HCT116 (cell line): Measurements from ENCODE around the gene GALM. TPM values are rescaled to one million over a fixed set of nuclear protein-coding genes. Genes with fewer than 3 reads are reported as not detected.

Experiments
- ATAC-seq: fragments of 200-7000 bp; cut with Tn5 transposase; 2 replicates; pipeline ENCODE4 v1.9.1; 2020; ENCODE audit warnings: mild to moderate bottlenecking, moderate library complexity
- BruUV-seq: library from RNA; stranded (reverse); fragments of 400-500 nt; replicated peaks from 2 replicates; lab custom pipeline; 2021; lab: Mats Ljungman, UMichigan
- CTCF ChIA-PET: fragments of 300-600 bp; sonication (Branson Sonifier 250); formaldehyde crosslinking; loops from one replicate; lab custom pipeline; 2021; ENCODE audit warnings: antibody characterized with exemption; lab: Charles Lee
- POLR2A ChIA-PET: fragments of 300-600, 350-600 bp; sonication (Branson Sonifier 250); formaldehyde crosslinking; loops from one replicate; lab custom pipeline; 2021; ENCODE audit warnings: antibody characterized with exemption; lab: Charles Lee
- RAD21 ChIA-PET, 2 experiments: fragments of 300-600 bp; sonication (Branson Sonifier 250); formaldehyde crosslinking; loops; one replicate each; lab custom pipeline; 2023; ENCODE audit warnings: low total read pairs in 2 of 2; ENCODE audit not compliant: uncharacterized antibody in 2 of 2, unreplicated experiment in 2 of 2, low non-redundant PET in 1 of 2; lab: Charles Lee
- DNase-seq: peaks from one replicate; pipeline ENCODE4 v3.0.0-alpha.2; 2010; ENCODE audit warnings: low read depth, low spot score
- H2AFZ ChIP-seq: fragments of 200-600 bp; shearing (Covaris generic), sonication (generic); 2 replicates; pipeline ENCODE4 v1.6.1; 2017; ENCODE audit warnings: low read depth, mixed run types, mixed read lengths, antibody characterized with exemption, low read length; ENCODE audit not compliant: poor library complexity, severe bottlenecking
- H3K27ac ChIP-seq: 2 replicates; pipeline ENCODE4 v1.5.1; 2012; ENCODE audit warnings: low read depth, low read length
- H3K27me3 ChIP-seq: fragments of 200-600 bp; sonication (generic); 2 replicates; pipeline ENCODE4 v1.6.1; 2016; ENCODE audit warnings: mixed run types, low read length, mixed read lengths; ENCODE audit not compliant: insufficient read depth
- H3K36me3 ChIP-seq, 2 experiments: fragments of 200-500 bp in 1 of 2; fragments of 200-600 bp in 1 of 2; sonication (Bioruptor generic) in 1 of 2; sonication (generic) in 1 of 2; 2 replicates each; pipeline versions ENCODE4 v1.5.1 to v1.6.1; 2014 to 2016; ENCODE audit warnings: low read length in 2 of 2, inconsistent platforms in 1 of 2, mixed read lengths in 1 of 2, mixed run types in 1 of 2; ENCODE audit not compliant: insufficient read depth in 2 of 2, control insufficient read depth in 1 of 2
- H3K4me1 ChIP-seq, 2 experiments: fragments of 200-600 bp in 1 of 2; sonication (generic) in 1 of 2; 2 replicates each; pipeline versions ENCODE4 v1.5.1 to v1.6.1; 2012 to 2017; ENCODE audit warnings: low read length in 2 of 2, inconsistent platforms in 1 of 2, mild to moderate bottlenecking in 1 of 2, mixed read lengths in 1 of 2, mixed run types in 1 of 2, moderate library complexity in 1 of 2; ENCODE audit not compliant: insufficient read depth in 2 of 2, control insufficient read depth in 1 of 2
- H3K4me2 ChIP-seq: fragments of 200-600 bp; sonication (generic); 2 replicates; pipeline ENCODE4 v1.6.1; 2017; ENCODE audit warnings: mixed run types, low read length, mixed read lengths
- H3K4me3 ChIP-seq, 2 experiments: fragments of 200-600 bp in 1 of 2; sonication (generic) in 1 of 2; replicated peaks in 1 of 2; 2 replicates each; pipeline ENCODE4 v1.5.1; 2011 to 2016; ENCODE audit warnings: low read length in 2 of 2, control low read depth in 1 of 2, low read depth in 1 of 2, mild to moderate bottlenecking in 1 of 2, mixed read lengths in 1 of 2, mixed run types in 1 of 2
- H3K79me2 ChIP-seq: fragments of 200-600 bp; sonication (generic); 2 replicates; pipeline ENCODE4 v1.6.1; 2017; ENCODE audit warnings: mild to moderate bottlenecking, mixed run types, low read length, moderate library complexity, mixed read lengths; ENCODE audit not compliant: insufficient read depth
- H3K9ac ChIP-seq: fragments of 200-600 bp; sonication (generic); 2 replicates; pipeline ENCODE4 v1.6.1; 2016; ENCODE audit warnings: low read length, mixed read lengths
- H3K9me2 ChIP-seq: fragments of 200-600 bp; sonication (generic), shearing (Covaris generic); 2 replicates; pipeline ENCODE4 v1.6.1; 2017; ENCODE audit warnings: mixed run types, mild to moderate bottlenecking, moderate library complexity; ENCODE audit not compliant: insufficient read depth
- H3K9me3 ChIP-seq, 2 experiments: fragments of 200-500 bp in 1 of 2; fragments of 200-600 bp in 1 of 2; sonication (Bioruptor generic) in 1 of 2; sonication (generic) in 1 of 2; 2 replicates each; pipeline ENCODE4 v1.6.1; 2014 to 2017; ENCODE audit warnings: low read length in 2 of 2, mixed read lengths in 2 of 2, inconsistent platforms in 1 of 2, low read depth in 1 of 2, mild to moderate bottlenecking in 1 of 2, mixed run types in 1 of 2, moderate library complexity in 1 of 2; ENCODE audit not compliant: control insufficient read depth in 1 of 2, insufficient read depth in 1 of 2
- H4K20me1 ChIP-seq: fragments of 200-600 bp; sonication (generic), shearing (Covaris generic); 2 replicates; pipeline ENCODE4 v1.6.1; 2017; ENCODE audit warnings: mixed run types, mild to moderate bottlenecking, moderate library complexity; ENCODE audit not compliant: insufficient read depth
- CBX3 ChIP-seq: IDR thresholded peaks from 2 replicates; pipeline ENCODE4 v1.6.1; 2012; ENCODE audit warnings: low read depth
- CEBPB ChIP-seq: IDR thresholded peaks from 2 replicates; pipeline ENCODE4 v1.6.1; 2012; ENCODE audit warnings: low read depth
- EGR1 ChIP-seq: IDR thresholded peaks from 2 replicates; pipeline ENCODE4 v1.6.1; 2012; ENCODE audit warnings: low read depth
- EZH2 ChIP-seq: fragments of 200-600 bp; sonication (generic); IDR thresholded peaks from 2 replicates; pipeline ENCODE4 v1.6.1; 2017; ENCODE audit warnings: antibody characterized with exemption, mixed run types
- JUND ChIP-seq: IDR thresholded peaks from 2 replicates; pipeline ENCODE4 v1.6.1; 2012
- POLR2A ChIP-seq: IDR thresholded peaks from 2 replicates; pipeline ENCODE4 v1.7.0; 2011; ENCODE audit warnings: borderline replicate concordance; ENCODE audit not compliant: insufficient read depth, insufficient read length; ENCODE audit errors: extremely low read depth
- SP1 ChIP-seq: IDR thresholded peaks from 2 replicates; pipeline ENCODE4 v1.6.1; 2012; ENCODE audit warnings: low read depth
- intact Hi-C: fragments of 100-400 bp; cut with micrococcal nuclease; formaldehyde crosslinking; loops from 2 replicates; pipeline ENCODE4 v1.10.0; 2022
- total RNA-seq: library from RNA; stranded (reverse); gene quantifications from one replicate; pipeline ENCODE4 v1.2.1, GENCODE V29; 2021; ENCODE audit not compliant: unreplicated experiment
- TF ChIP-seq, protein P1 (sequence below): IDR thresholded peaks from 2 replicates; pipeline ENCODE4 v1.6.1; 2011; ENCODE audit warnings: mild to moderate bottlenecking, low read length, moderate library complexity; ENCODE audit not compliant: insufficient replicate concordance; ENCODE audit errors: extremely low read depth
- TF ChIP-seq, protein P2 (sequence below): IDR thresholded peaks from 2 replicates; pipeline ENCODE4 v1.6.1; 2012; ENCODE audit warnings: low read depth
- TF ChIP-seq, protein P3 (sequence below): IDR thresholded peaks from 2 replicates; pipeline ENCODE4 v1.6.1; 2012
- TF ChIP-seq, protein P4 (sequence below): IDR thresholded peaks from 2 replicates; pipeline ENCODE4 v1.6.1; 2012

GALM gene
- total RNA-seq, 1 experiment from 2014 or later, result 10.2 TPM

DNA sequence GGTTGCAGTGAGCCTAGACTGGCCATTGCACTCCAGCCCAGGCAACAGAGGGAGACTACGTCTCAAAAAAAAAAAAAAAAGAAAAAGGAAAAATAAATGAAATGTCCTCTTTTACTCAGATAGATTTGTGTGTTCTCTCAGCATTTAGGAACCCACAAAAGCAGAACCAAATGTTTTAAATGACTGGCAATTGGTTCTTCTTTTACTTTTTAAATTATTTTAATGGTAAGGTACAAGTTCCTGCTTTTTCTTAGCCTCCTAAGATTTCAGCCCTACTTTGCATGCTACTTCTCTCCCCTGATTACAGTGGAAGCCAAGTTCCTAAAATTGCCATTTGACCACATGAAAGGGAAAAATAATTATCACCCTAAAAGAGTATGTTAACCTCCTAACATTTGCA is 61.7 kb downstream of the GALM start (continued):
- TF ChIP-seq CBX3 (no peak), EZH2 (no peak)
- TF ChIP-seq, protein P1, sequence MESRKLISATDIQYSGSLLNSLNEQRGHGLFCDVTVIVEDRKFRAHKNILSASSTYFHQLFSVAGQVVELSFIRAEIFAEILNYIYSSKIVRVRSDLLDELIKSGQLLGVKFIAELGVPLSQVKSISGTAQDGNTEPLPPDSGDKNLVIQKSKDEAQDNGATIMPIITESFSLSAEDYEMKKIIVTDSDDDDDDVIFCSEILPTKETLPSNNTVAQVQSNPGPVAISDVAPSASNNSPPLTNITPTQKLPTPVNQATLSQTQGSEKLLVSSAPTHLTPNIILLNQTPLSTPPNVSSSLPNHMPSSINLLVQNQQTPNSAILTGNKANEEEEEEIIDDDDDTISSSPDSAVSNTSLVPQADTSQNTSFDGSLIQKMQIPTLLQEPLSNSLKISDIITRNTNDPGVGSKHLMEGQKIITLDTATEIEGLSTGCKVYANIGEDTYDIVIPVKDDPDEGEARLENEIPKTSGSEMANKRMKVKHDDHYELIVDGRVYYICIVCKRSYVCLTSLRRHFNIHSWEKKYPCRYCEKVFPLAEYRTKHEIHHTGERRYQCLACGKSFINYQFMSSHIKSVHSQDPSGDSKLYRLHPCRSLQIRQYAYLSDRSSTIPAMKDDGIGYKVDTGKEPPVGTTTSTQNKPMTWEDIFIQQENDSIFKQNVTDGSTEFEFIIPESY, result no peak
- TF ChIP-seq, protein P2, sequence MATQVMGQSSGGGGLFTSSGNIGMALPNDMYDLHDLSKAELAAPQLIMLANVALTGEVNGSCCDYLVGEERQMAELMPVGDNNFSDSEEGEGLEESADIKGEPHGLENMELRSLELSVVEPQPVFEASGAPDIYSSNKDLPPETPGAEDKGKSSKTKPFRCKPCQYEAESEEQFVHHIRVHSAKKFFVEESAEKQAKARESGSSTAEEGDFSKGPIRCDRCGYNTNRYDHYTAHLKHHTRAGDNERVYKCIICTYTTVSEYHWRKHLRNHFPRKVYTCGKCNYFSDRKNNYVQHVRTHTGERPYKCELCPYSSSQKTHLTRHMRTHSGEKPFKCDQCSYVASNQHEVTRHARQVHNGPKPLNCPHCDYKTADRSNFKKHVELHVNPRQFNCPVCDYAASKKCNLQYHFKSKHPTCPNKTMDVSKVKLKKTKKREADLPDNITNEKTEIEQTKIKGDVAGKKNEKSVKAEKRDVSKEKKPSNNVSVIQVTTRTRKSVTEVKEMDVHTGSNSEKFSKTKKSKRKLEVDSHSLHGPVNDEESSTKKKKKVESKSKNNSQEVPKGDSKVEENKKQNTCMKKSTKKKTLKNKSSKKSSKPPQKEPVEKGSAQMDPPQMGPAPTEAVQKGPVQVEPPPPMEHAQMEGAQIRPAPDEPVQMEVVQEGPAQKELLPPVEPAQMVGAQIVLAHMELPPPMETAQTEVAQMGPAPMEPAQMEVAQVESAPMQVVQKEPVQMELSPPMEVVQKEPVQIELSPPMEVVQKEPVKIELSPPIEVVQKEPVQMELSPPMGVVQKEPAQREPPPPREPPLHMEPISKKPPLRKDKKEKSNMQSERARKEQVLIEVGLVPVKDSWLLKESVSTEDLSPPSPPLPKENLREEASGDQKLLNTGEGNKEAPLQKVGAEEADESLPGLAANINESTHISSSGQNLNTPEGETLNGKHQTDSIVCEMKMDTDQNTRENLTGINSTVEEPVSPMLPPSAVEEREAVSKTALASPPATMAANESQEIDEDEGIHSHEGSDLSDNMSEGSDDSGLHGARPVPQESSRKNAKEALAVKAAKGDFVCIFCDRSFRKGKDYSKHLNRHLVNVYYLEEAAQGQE, result no peak

DNA sequence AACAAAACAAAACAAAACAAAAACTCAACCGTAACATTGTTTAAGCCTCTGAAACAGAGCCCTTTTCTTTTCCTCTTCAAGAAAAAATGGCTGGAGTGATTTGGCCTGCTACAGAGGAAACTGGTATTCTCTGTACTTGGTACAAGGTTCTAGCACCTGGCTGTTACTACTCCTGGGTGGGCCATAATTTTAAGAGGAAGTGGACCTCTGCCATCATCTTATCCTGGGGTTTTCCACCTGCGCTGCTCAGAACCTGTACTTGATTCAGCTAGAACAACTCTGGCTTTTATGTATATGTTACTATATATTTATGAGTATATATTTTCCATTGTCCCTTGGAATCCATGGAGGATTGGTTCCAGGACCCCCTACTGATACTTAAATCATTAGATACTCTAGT is 62.8 kb downstream of the GALM start:
- CTCF ChIA-PET, result interaction anchor here (1.1 kb wide), 1 partner anchor 147 kb away, joined by 3 read pairs; no protein-coding TSS in a partner anchor
- peaks cover 0 to 3% of the 10 kb centered on the region in 2 experiments; a peak in 1 of 4 replicates for H3K36me3 ChIP-seq
- POLR2A ChIA-PET, result interaction anchor here (1.8 kb wide), 1 partner anchor 23 kb away, joined by 5 read pairs; the partner anchor contains the start of gene SRSF7

More for the DNA sequence above, 62.8 kb downstream of the GALM start:
- H2AFZ ChIP-seq, result no peak overlapping the region
- H3K4me2 ChIP-seq, result no peak overlapping the region
- H3K9me3 ChIP-seq, result no peaks in the 10 kb centered on the region
- H3K79me2 ChIP-seq, result no peaks in the 10 kb centered on the region
- no peaks in the 10 kb centered on the region for H3K9me2 ChIP-seq
- TF ChIP-seq, protein P3, sequence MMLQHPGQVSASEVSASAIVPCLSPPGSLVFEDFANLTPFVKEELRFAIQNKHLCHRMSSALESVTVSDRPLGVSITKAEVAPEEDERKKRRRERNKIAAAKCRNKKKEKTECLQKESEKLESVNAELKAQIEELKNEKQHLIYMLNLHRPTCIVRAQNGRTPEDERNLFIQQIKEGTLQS, result no peak
- TF ChIP-seq EGR1 (no peak), CEBPB (no peak), POLR2A (no peak), JUND (no peak), SP1 (no peak)
- TF ChIP-seq, protein P4, sequence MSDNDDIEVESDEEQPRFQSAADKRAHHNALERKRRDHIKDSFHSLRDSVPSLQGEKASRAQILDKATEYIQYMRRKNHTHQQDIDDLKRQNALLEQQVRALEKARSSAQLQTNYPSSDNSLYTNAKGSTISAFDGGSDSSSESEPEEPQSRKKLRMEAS, result no peak
- TF ChIP-seq, protein P1, result no peak
- H3K4me1 ChIP-seq, result 0 out of 4 replicates have a peak, but pooled peaks cover 0 to 2% of the 10 kb centered on the region in 2 experiments
- no peak for DNase-seq
- H3K27me3 ChIP-seq, result no peaks in the 10 kb centered on the region
- no peak for ATAC-seq
- no peaks in the 10 kb centered on the region for H4K20me1 ChIP-seq
- intact Hi-C loops, result loop anchor here (5.0 to 10.0 kb wide), 2 partner anchors 126 to 744 kb away; partner anchors contain the start of gene HNRNPLL
- RAD21 ChIA-PET, result no interaction called here
- no TSS peak for BruUV-seq
- no peak overlapping the region for H3K9ac ChIP-seq
- no peak overlapping the region for H3K27ac ChIP-seq
- H3K4me3 ChIP-seq, result no peak overlapping the region
